Prostate gland (tissue), 2 donors: ENCODE results near the gene BAG3. TPM values are rescaled to one million over a fixed set of nuclear protein-coding genes. Genes with fewer than 3 reads are reported as not detected.

ENCODE experiments used
- DNase-seq: peaks from one replicate; pipeline ENCODE4 v3.0.0-alpha.2; 2019; ENCODE audit warnings: low spot score
- H3K27ac ChIP-seq, 2 donors: fragments of 200-600 bp; sonication (generic); 2 replicates each; pipeline ENCODE4 v1.5.1; 2017 to 2019
- H3K27me3 ChIP-seq: fragments of 200-600 bp; sonication (generic); replicated peaks from 2 replicates; pipeline ENCODE4 v1.5.1; 2019; ENCODE audit not compliant: insufficient read depth
- H3K36me3 ChIP-seq, 2 donors: fragments of 200-600 bp; sonication (generic); 1 replicate in 1 of 2; 2 replicates in 1 of 2; pipeline versions ENCODE4 v1.5.1 to v1.8.1; 2017 to 2019
- H3K4me1 ChIP-seq: fragments of 200-600 bp; sonication (generic); replicated peaks from 2 replicates; pipeline ENCODE4 v1.5.1; 2019
- H3K4me3 ChIP-seq, 2 donors: fragments of 200-600 bp; sonication (generic); 2 replicates each; pipeline ENCODE4 v1.5.1; 2017 to 2019
- H3K9me3 ChIP-seq: fragments of 200-600 bp; sonication (generic); 2 replicates; pipeline ENCODE4 v1.5.1; 2017
- POLR2A ChIP-seq: fragments of 450-650 bp; IDR thresholded peaks from one replicate; pipeline ENCODE4 v1.6.1; 2016; ENCODE audit warnings: antibody characterized with exemption, mild to moderate bottlenecking
- POLR2AphosphoS5 ChIP-seq: sonication (generic); formaldehyde crosslinking; IDR thresholded peaks from one replicate; pipeline ENCODE4 v1.6.1; 2017; ENCODE audit warnings: antibody characterized with exemption
- WGBS: methylation state at CpG from one replicate; pipeline ENCODE4 v1.1.5; 2018; 5-methylcytosine and 5-hydroxymethylcytosine counted together
- intact Hi-C: fragments of 100-400 bp; cut with DNase I; formaldehyde crosslinking; loops from one replicate; pipeline ENCODE4 v1.14.2; 2022
- total RNA-seq, 2 donors: library from RNA; depleted of rRNA; stranded (reverse); fragments of >200 nt; gene quantifications; one replicate each; pipeline ENCODE4 v1.1.0, GENCODE V29; 2016
- TF ChIP-seq, protein P1 (sequence below), 4 experiments: fragments of 200-600 bp in 2 of 4; fragments of 450-650 bp in 2 of 4; sonication (generic) in 2 of 4; IDR thresholded peaks; 1 replicate in 3 of 4; 2 replicates in 1 of 4; pipeline ENCODE4 v1.5.1; 2016 to 2019; ENCODE audit warnings: antibody characterized with exemption in 4 of 4, mild to moderate bottlenecking in 2 of 4, moderate library complexity in 2 of 4

BAG3 gene
- total RNA-seq, 2 donors from 2014 or later, result 45.4 to 56.4 TPM

DNA sequence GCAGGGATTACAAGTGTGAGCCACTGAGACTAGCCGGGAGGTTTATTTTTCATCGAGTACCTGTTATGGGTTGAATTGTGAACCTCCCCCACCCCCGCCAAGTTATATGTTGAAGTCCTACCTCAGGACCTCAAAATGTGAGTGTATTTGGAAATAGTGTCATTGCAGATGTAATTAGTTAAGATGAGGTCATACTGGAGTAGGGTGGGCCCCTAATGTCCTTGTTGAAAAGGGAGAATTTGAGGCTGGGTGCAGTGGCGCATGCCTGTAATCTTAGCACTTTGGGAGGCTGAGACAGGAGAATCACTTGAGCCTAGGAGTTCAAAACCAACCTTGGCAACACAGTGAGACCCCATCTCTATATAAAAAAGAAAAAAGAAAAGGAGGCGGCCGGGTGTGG, 10.8 kb upstream of the BAG3 start:
- DNase-seq, result no peak
- WGBS, result 95% methylated on average over 6 of the region's 6 CpGs
- no peak for TF ChIP-seq POLR2A
- TF ChIP-seq, protein P1, sequence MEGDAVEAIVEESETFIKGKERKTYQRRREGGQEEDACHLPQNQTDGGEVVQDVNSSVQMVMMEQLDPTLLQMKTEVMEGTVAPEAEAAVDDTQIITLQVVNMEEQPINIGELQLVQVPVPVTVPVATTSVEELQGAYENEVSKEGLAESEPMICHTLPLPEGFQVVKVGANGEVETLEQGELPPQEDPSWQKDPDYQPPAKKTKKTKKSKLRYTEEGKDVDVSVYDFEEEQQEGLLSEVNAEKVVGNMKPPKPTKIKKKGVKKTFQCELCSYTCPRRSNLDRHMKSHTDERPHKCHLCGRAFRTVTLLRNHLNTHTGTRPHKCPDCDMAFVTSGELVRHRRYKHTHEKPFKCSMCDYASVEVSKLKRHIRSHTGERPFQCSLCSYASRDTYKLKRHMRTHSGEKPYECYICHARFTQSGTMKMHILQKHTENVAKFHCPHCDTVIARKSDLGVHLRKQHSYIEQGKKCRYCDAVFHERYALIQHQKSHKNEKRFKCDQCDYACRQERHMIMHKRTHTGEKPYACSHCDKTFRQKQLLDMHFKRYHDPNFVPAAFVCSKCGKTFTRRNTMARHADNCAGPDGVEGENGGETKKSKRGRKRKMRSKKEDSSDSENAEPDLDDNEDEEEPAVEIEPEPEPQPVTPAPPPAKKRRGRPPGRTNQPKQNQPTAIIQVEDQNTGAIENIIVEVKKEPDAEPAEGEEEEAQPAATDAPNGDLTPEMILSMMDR (IDR thresholded peaks at IDR 0.05), result no peak
- no peak for TF ChIP-seq POLR2AphosphoS5

DNA sequence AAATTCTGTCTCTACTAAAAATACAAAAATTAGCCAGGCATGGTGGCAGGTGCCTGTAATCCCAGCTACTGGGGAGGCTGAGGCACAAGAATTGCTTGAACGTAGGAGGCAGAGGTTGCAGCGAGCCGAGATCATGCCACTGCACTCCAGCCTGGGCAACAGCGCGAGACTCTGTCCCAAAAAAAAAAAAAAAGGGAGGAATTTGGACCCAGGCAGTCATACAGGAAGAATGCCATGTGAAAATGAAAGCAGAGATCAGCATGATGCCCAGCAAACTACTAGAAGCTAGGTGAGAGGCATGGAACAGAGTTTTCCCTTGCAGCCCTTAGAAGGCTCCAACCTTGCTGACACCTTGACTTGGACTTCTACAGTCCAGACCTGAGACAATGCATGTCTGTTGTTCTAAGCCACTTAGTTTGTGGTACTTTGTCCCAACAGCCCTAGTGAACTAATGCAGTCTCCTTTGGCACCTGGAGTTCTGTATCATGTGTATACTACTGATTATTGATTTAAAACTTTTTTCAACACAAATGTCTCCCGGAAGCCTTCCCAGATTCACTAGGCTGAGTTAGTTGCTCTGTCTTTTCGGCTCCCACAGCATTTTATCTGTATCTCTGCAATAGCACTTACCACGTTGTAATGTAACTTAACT, 10.2 kb upstream of the BAG3 start:
- no peaks in the 10 kb centered on the region for H3K36me3 ChIP-seq
- intact Hi-C loops, result no loop called here
- H3K4me3 ChIP-seq, result no peak overlapping the region
- H3K27me3 ChIP-seq, result no peaks in the 10 kb centered on the region
- no peaks in the 10 kb centered on the region for H3K9me3 ChIP-seq
- TF ChIP-seq, protein P1 (IDR thresholded peaks at IDR 0.05), result no peak
- no peak for TF ChIP-seq POLR2A
- TF ChIP-seq POLR2AphosphoS5, result no peak
- H3K4me1 ChIP-seq, result no peaks in the 10 kb centered on the region
- 79% methylated on average over 8 of the region's 8 CpGs for WGBS
- H3K27ac ChIP-seq, result no peak overlapping the region
- DNase-seq, result no peak

More for the DNA sequence above, 10.8 kb upstream of the BAG3 start:
- Histone ChIP-seq H3K27ac (no peak overlapping the region), H3K9me3 (no peaks in the 10 kb centered on the region), H3K4me3 (no peak overlapping the region), H3K36me3 (no peaks in the 10 kb centered on the region), H3K27me3 (no peaks in the 10 kb centered on the region), H3K4me1 (no peaks in the 10 kb centered on the region)
- intact Hi-C loops, result no loop called here

- H3K9me3 ChIP-seq, result no peaks in the 10 kb centered on the region
- no peak overlapping the region for H3K27ac ChIP-seq
- TF ChIP-seq, protein P1 (IDR thresholded peaks at IDR 0.05), result no peak
- TF ChIP-seq POLR2A, result no peak
- TF ChIP-seq POLR2AphosphoS5, result no peak
- DNase-seq, result no peak
- no peak overlapping the region for H3K4me3 ChIP-seq
- intact Hi-C loops, result no loop called here
- H3K36me3 ChIP-seq, result no peaks in the 10 kb centered on the region
- no peaks in the 10 kb centered on the region for H3K27me3 ChIP-seq
- no peaks in the 10 kb centered on the region for H3K4me1 ChIP-seq
- WGBS, result 88% methylated on average over 2 of the region's 2 CpGs
Observed at GRCh38 chr10:119642556-119643111, 8.5 kb upstream of the BAG3 start.

- no peaks in the 10 kb centered on the region for H3K4me1 ChIP-seq
- no peak overlapping the region for H3K27ac ChIP-seq
- DNase-seq, result no peak
- no peak overlapping the region for H3K4me3 ChIP-seq
- 66% methylated on average over 15 of the region's 15 CpGs for WGBS
- H3K27me3 ChIP-seq, result no peaks in the 10 kb centered on the region
- no peaks in the 10 kb centered on the region for H3K36me3 ChIP-seq
- intact Hi-C loops, result no loop called here
- no peaks in the 10 kb centered on the region for H3K9me3 ChIP-seq
- TF ChIP-seq POLR2A, result no peak
- TF ChIP-seq POLR2AphosphoS5, result no peak
Observed at GRCh38 chr10:119643306-119644204, 7.6 kb upstream of the BAG3 start.

- intact Hi-C loops, result no loop called here
- Histone ChIP-seq H3K9me3 (no peaks in the 10 kb centered on the region), H3K36me3 (no peaks in the 10 kb centered on the region), H3K27me3 (no peaks in the 10 kb centered on the region), H3K4me3 (no peak overlapping the region), H3K4me1 (no peaks in the 10 kb centered on the region), H3K27ac (no peak overlapping the region)
- 57% methylated on average over 15 of the region's 15 CpGs for WGBS
- no peak for TF ChIP-seq POLR2A
- TF ChIP-seq, protein P1 (IDR thresholded peaks at IDR 0.05), result no peak
- TF ChIP-seq POLR2AphosphoS5, result no peak
- no peak for DNase-seq
Observed at GRCh38 chr10:119644205-119644814, 6.9 kb upstream of the BAG3 start.
